Measurements from ENCODE around the gene MBOAT2.

MBOAT2 gene

GRCh38 chr2:8835279-8835678, 168.2 kb downstream of the MBOAT2 start:
- DNase-seq (ENCODE audit: low spot score): no peak
- TF ChIP-seq CTCF (IDR thresholded peaks at IDR 0.05; ENCODE audit: extremely low read depth, insufficient read depth, missing control alignments): no peak
- in situ Hi-C loops (cut with MboI; ENCODE audit: low pct_unique_long_range_greater_than_20kb, low sequenced_read_pairs, unreplicated experiment): no loop called here

GRCh38 chr2:8833853-8834252, 169.6 kb downstream of the MBOAT2 start:
- in situ Hi-C loops (cut with MboI; ENCODE audit: low pct_unique_long_range_greater_than_20kb, low sequenced_read_pairs, unreplicated experiment): no loop called here
- no peak for DNase-seq (ENCODE audit: low spot score)
- TF ChIP-seq CTCF (IDR thresholded peaks at IDR 0.05; ENCODE audit: extremely low read depth, insufficient read depth, missing control alignments): no peak

GRCh38 chr2:8831516-8831915, 172.0 kb downstream of the MBOAT2 start:
- no peak for TF ChIP-seq CTCF (IDR thresholded peaks at IDR 0.05; ENCODE audit: extremely low read depth, insufficient read depth, missing control alignments)
- in situ Hi-C loops (cut with MboI; ENCODE audit: low pct_unique_long_range_greater_than_20kb, low sequenced_read_pairs, unreplicated experiment): no loop called here

GRCh38 chr2:8827729-8828128, 175.8 kb downstream of the MBOAT2 start:
- in situ Hi-C loops (cut with MboI; ENCODE audit: low pct_unique_long_range_greater_than_20kb, low sequenced_read_pairs, unreplicated experiment): no loop called here
- no peak for DNase-seq (ENCODE audit: low spot score)
- TF ChIP-seq CTCF (IDR thresholded peaks at IDR 0.05; ENCODE audit: extremely low read depth, insufficient read depth, missing control alignments): no peak

More at GRCh38 chr2:8831516-8831915, 172.0 kb downstream of the MBOAT2 start:
- DNase-seq (ENCODE audit: low spot score): no peak

GRCh38 chr2:8822218-8822617, 181.3 kb downstream of the MBOAT2 start:
- no peak for TF ChIP-seq CTCF (IDR thresholded peaks at IDR 0.05; ENCODE audit: extremely low read depth, insufficient read depth, missing control alignments)
- in situ Hi-C loops (cut with MboI; ENCODE audit: low pct_unique_long_range_greater_than_20kb, low sequenced_read_pairs, unreplicated experiment): no loop called here
- no peak for DNase-seq (ENCODE audit: low spot score)

- TF ChIP-seq CTCF (IDR thresholded peaks at IDR 0.05; ENCODE audit: extremely low read depth, insufficient read depth, missing control alignments): no peak
- DNase-seq (ENCODE audit: low spot score): no peak
- in situ Hi-C loops (cut with MboI; ENCODE audit: low pct_unique_long_range_greater_than_20kb, low sequenced_read_pairs, unreplicated experiment): no loop called here
Observed at GRCh38 chr2:8821276-8822217, 181.9 kb downstream of the MBOAT2 start.
